Hematopoietic multipotent progenitor cell (in vitro differentiated cells): Measurements from ENCODE around the gene NOXA1. TPM values are rescaled to one million over a fixed set of nuclear protein-coding genes. Genes with fewer than 3 reads are reported as not detected.
"Not testable (repeated sequence)": the region's sequence is repeated elsewhere in the genome, so short reads cannot be mapped to it uniquely, and the experiment has no call there.

ENCODE experiments used
- DNase-seq, 3 donors: peaks; one replicate each; pipeline ENCODE4 v3.0.0-alpha.2; 2011 to 2015; ENCODE audit warnings: low read depth in 2 of 3, low spot score in 2 of 3
- total RNA-seq: library from RNA; depleted of rRNA; stranded (reverse); fragments of >200 nt; gene quantifications from one replicate; pipeline ENCODE4 v1.2.3, GENCODE V29; 2012

The NOXA1 gene
- total RNA-seq, 1 donor: 4.6 TPM

GRCh38 chr9:137461316-137461662, 38.1 kb downstream of the NOXA1 start:
- DNase-seq: no peak

GRCh38 chr9:137461663-137462395, 38.6 kb downstream of the NOXA1 start:
- DNase-seq: peak in 2 of 3 donors; percentile 95 to 96

- DNase-seq: no peak
These were observed 39.3 kb downstream of the NOXA1 start for GRCh38 chr9:137462396-137462985.

GRCh38 chr9:137462986-137463930, 40.1 kb downstream of the NOXA1 start:
- DNase-seq: no peak

DNA sequence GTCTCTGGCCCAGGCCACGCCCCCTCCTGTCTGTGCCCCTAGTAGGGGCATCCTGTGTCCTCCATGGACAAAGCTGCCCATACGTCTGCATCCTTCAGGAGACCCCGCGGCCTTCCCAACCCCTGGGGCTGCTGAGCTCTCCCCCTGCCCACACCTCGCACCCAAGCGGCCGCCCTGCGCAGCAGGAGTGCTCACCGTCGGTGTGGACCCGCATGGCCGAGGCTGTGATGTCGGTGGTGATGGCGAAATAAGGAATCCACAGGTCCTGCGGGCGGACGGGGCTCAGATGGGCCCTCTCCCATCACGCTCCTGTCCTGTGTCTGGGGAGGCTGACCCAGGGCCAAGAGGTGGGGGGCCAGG, 40.7 kb downstream of the NOXA1 start:
- DNase-seq: no peak

DNA sequence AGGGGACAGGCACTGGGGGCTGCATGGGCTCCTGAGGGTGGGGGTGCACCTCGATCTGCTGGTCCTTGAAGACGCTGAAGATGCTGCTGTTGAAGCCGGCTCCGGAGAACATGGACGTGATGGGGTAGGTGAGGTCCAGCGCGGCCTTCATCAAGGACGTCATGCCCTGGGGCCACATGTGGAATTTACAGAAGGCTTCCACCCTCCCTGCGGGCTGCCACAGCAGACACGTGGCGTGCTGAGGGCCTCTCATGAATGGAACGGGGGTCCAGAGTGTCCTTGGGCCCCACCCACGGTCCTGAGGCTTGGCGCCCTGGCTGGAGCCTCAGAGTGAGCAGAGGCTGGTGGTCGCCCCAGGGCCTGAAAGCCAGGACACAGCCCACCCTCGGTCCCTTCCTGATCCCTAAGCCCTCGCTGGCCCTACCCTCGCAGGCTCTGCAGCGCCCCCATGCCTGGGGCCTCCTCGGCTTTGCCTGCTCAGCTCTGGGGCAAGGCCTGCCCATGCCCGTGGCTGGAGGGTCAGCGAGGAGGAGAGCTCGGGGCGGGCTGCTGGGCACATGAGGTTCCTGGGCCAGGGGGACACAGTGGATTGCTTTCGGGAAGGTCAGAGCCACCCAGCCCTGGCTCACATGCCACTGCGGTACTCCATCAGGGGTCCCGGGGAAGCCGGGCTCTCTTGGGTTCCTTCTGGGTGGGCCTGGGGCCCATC, 41.3 kb downstream of the NOXA1 start:
- DNase-seq: no peak

GRCh38 chr9:137465000-137465719, 42.0 kb downstream of the NOXA1 start:
- DNase-seq: no peak

- no peak for DNase-seq
These were observed 42.7 kb downstream of the NOXA1 start for GRCh38 chr9:137465720-137466388.

- DNase-seq: not testable (repeated sequence)
These were observed 43.3 kb downstream of the NOXA1 start for GRCh38 chr9:137466389-137467085.

GRCh38 chr9:137467161-137467581, 44.0 kb downstream of the NOXA1 start:
- no peak for DNase-seq

DNA sequence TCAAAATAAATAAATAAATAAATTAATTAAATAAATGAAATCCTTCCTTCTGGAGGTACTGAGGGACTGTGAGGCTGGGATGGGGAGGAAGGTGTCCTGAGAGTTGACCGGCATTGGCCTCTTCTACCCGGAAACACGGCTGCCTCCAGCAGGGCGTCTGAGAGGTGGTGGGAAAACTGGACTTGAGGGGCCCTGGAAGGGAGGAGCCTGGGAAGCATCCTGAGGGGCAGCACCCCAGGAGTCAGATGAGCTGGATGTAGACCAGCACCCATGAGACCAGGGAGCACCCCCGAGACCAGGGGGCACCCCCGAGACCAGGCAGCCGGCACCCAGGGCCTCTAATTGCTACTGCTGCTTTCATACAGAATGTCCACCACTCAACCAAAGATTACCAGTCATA, 44.7 kb downstream of the NOXA1 start:
- DNase-seq: no peak

DNA sequence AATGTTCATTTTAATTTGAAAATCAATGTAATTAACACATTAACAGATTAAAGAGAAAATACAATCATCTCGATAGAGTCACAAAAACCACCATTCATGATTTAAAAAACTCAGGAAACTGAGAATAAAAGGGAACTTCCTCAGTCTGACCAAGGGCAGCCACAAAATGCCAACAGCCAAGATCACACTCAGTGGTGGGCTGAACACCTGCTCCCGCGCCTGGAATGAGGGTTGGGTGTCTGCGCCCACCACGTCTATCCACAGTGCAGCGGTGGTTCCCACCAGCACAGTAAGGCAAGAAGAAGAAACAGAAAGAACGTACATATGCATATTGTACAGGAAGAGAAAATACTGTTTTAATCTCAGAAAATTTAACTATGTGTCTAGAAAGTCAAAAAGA, 47.6 kb downstream of the NOXA1 start:
- peak in 2 of 3 donors; percentile 62 to 86 for DNase-seq

GRCh38 chr9:137474271-137474670, 51.1 kb downstream of the NOXA1 start:
- DNase-seq: no peak

GRCh38 chr9:137475666-137476065, 52.5 kb downstream of the NOXA1 start:
- DNase-seq: no peak

DNA sequence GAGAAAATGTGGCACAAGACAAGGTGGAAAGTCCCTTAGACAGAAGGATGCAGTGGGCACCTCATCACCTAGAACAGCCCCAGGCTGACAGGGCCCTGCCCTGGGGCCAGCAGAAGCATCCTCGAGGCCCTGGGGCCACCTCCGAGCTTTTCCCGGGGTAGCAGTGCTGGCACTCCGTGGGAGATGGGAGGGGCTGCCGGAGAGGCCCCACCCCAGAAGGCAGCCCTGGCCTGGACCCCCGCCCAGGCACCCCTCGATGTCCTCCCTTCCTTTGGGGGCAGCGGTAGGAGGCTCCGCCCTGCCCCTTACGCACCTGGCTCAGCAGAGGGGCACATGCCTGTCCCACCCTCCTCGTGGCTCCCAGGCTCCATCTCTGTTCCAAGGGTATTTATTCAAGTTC, 53.7 kb downstream of the NOXA1 start:
- no peak for DNase-seq

DNA sequence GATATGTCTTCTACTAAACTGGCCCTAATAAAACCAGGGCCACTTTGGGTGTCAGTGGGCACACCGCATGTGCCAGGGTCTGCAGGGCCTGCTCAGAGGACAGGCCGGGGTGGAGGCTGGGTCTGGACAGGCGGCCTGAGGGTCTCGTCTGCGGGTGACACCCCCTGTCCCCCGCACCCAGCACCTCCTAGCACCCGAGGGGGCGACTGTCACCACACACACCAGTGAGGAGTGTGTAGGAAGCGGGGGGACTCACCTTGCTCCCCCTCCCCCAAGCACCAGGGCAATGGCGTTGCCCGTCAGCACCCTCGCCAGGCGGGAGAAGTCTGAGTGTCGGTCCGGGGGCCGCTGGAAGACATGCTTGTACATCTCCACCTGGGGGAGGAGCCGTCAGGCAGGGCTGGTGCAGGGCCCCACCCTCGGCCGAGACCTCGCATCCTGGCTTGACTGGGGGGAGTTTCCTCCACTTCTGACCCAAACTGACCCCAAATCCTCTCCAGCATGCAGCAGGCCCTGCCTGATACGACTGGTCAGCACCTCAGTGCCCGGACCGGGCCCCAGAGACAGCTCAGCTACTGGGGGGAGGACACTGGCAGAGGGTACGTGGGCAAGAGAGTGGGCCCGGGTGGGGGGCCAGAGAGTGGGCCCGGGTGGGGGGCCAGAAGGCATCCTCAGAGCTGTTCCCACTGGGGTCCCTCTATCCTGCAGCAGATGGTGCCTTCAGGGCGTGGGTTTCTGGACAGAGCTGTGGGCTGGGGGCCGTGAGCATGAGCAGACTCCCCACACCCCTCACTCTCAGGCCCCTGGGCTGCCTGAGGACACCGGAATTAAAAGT, 54.8 kb downstream of the NOXA1 start:
- DNase-seq: no peak

DNA sequence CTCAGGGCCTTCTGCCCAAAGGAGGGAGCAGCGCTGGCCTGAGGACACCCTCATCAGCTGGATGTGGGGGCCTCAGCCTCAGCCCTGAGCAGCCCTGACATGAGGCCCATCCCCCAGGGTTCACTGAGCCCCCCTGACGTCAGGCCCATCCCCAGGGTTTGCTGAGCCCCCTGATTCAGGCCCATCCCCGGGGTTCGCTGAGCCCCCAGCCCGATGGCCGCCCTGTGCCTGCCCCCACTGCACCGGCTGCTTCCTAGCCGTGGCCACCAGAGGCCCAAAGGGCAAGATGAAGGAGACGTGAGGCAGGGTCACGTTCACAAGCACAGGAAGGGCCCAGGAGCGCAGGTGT, 55.4 kb downstream of the NOXA1 start:
- DNase-seq: no peak
